ENCODE data around the gene TBC1D8. TPM values are rescaled to one million over a fixed set of nuclear protein-coding genes. Genes with fewer than 3 reads are reported as not detected.

TBC1D8 gene
- total RNA-seq, 1 donor from 2014 or later: 19.9 TPM

DNA sequence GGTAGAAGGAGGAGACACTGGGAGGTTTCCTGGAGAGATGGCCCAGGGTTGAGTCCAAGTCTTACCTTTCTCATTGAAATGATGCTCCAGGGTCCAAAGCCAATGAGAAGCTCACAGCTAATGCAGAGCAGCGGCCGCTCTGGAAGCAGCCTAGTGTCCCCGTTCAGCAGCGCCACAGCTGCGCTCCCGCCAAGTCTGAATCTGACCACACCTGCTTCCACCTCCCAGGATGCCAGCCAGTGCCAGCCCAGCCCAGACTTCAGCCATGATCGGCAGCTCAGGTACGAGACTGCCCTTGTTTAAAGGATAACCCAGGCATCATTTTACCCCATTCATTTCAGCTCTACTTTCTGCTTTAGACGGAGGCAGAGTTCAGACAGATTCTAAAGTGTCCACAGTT lies 161.0 kb downstream of the TBC1D8 start:
- TF ChIP-seq, protein P1, sequence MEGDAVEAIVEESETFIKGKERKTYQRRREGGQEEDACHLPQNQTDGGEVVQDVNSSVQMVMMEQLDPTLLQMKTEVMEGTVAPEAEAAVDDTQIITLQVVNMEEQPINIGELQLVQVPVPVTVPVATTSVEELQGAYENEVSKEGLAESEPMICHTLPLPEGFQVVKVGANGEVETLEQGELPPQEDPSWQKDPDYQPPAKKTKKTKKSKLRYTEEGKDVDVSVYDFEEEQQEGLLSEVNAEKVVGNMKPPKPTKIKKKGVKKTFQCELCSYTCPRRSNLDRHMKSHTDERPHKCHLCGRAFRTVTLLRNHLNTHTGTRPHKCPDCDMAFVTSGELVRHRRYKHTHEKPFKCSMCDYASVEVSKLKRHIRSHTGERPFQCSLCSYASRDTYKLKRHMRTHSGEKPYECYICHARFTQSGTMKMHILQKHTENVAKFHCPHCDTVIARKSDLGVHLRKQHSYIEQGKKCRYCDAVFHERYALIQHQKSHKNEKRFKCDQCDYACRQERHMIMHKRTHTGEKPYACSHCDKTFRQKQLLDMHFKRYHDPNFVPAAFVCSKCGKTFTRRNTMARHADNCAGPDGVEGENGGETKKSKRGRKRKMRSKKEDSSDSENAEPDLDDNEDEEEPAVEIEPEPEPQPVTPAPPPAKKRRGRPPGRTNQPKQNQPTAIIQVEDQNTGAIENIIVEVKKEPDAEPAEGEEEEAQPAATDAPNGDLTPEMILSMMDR (IDR thresholded peaks at IDR 0.05): no peak
- DNase-seq (no peak), ATAC-seq (no peak)
- Histone ChIP-seq H3K36me3 (peaks cover 4% of the 10 kb centered on the region), H3K4me3 (no peak overlapping the region), H3K4me1 (no peaks in the 10 kb centered on the region), H3K27ac (no peak overlapping the region), H3K27me3 (no peaks in the 10 kb centered on the region), H3K9me3 (no peaks in the 10 kb centered on the region)
- intact Hi-C loops (cut with DNase I): no loop called here

DNA sequence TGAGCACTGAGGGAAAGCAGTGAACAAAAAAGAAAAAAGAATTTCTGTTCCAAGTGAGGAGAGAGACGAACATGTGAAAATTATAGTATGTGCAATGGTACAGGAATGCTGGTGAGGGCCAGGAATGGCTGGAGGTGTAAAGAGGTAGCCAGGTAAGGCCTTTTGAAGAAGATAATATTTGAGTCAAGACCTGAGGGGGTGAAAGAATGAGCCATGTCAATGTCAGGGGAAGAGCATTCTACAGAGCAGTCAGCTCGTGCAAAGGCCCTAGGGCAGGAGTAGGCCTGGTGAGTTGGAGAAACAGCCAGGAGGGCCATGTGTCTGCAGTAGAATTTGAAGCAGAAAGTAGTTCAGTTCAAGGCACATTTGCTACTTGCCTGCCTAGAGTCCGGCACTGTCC lies 161.5 kb downstream of the TBC1D8 start:
- Histone ChIP-seq H3K27me3 (no peaks in the 10 kb centered on the region), H3K4me1 (no peaks in the 10 kb centered on the region), H3K36me3 (peaks cover 4% of the 10 kb centered on the region), H3K27ac (no peak overlapping the region), H3K4me3 (no peak overlapping the region), H3K9me3 (no peaks in the 10 kb centered on the region)
- ATAC-seq (no peak), DNase-seq (no peak)
- TF ChIP-seq, protein P1 (IDR thresholded peaks at IDR 0.05): no peak
- intact Hi-C loops (cut with DNase I): loop anchor here (5.0 kb wide), 1 partner anchor 377 kb away; no protein-coding TSS in a partner anchor

DNA sequence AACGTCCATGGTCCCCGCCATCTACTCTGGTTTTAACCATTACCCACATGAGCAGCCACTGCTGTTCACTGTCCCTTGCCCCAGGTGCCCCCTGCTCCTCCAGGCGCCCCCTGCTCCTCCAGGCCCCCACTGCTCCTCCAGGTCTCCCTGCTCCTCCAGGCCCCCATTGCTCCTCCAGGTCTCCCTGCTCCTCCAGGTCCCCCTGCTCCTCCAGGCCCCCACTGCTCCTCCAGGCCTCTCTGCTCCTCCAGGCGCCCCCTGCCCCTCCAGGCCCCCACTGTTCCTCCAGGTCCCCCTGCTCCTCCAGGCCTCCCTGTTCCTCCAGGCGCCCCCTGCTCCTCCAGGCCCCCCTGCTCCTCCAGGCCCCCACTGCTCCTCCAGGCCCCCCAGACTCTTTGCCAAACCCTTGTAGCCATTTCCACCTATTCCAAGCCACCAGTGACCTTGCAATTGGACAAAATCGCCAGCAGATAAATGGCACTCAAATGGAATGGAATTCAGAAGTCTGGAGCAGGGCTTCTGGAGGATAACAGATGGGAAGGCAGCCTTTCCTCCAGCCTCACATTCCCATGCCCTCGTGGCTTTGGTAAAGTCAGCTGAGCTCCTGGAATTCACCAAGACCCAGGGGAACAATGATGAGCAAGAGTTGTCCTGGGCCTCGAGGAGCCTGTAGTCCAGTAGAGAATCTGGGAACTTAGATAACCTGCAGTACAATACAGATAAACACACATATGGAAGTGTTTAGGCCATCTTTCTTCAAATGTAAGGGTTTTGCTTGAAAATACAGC lies 162.4 kb downstream of the TBC1D8 start:
- H3K27me3 ChIP-seq: no peaks in the 10 kb centered on the region
- no peak for ATAC-seq
- peaks cover 4% of the 10 kb centered on the region for H3K36me3 ChIP-seq
- H3K4me3 ChIP-seq: no peak overlapping the region
- intact Hi-C loops (cut with DNase I): loop anchor here (5.0 kb wide), 1 partner anchor 377 kb away; no protein-coding TSS in a partner anchor
- no peak for DNase-seq
- TF ChIP-seq, protein P1 (IDR thresholded peaks at IDR 0.05): no peak
- no peaks in the 10 kb centered on the region for H3K4me1 ChIP-seq
- no peaks in the 10 kb centered on the region for H3K9me3 ChIP-seq
- no peak overlapping the region for H3K27ac ChIP-seq

DNA sequence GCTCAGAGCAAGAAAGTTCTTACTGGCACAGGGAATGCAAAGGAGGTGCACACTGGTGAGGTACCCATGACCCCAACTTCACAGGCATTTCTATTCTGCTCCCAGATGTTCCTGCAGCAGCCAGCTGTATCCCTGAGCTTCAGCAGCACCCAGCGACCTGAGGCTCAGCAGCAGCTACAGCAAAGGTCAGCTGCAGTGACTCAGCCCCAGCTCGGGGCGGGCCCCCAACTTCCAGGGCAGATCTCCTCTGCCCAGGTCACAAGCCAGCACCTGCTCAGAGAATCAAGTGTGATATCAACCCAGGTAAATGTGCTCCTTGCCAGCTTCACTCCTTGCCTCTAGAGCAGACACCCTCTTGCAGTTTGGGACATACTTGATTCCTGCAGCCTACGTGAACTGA lies 163.2 kb downstream of the TBC1D8 start:
- no peak for DNase-seq
- no peaks in the 10 kb centered on the region for H3K36me3 ChIP-seq
- no peaks in the 10 kb centered on the region for H3K27me3 ChIP-seq
- no peak overlapping the region for H3K27ac ChIP-seq
- TF ChIP-seq, protein P1 (IDR thresholded peaks at IDR 0.05): no peak
- no peak overlapping the region for H3K4me3 ChIP-seq
- intact Hi-C loops (cut with DNase I): loop anchor here (5.0 kb wide), 1 partner anchor 376 kb away; no protein-coding TSS in a partner anchor
- H3K4me1 ChIP-seq: no peaks in the 10 kb centered on the region
- ATAC-seq: no peak
- H3K9me3 ChIP-seq: no peaks in the 10 kb centered on the region

DNA sequence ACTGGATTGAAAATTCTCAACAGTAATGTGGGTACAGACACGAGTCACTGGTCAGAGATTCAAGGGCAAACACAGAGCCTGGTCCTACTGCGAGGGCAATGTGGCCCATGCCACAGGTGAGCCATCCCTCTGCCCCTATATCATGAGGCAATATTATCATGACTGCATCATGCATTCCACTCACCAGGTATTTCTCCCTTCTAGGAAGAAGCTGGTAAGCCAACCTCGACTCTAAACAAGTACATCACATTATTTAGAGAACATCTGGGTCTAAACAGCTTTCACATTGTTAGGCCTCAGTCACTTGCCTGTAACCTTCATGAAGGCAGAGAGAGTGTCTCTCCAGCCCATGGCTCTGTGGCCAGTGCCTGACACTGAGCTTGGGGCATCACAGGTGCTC lies 163.6 kb downstream of the TBC1D8 start:
- H3K4me1 ChIP-seq: no peaks in the 10 kb centered on the region
- no peaks in the 10 kb centered on the region for H3K36me3 ChIP-seq
- H3K9me3 ChIP-seq: no peaks in the 10 kb centered on the region
- TF ChIP-seq, protein P1 (IDR thresholded peaks at IDR 0.05): no peak
- no peak overlapping the region for H3K4me3 ChIP-seq
- H3K27me3 ChIP-seq: no peaks in the 10 kb centered on the region
- DNase-seq: no peak
- ATAC-seq: no peak
- intact Hi-C loops (cut with DNase I): loop anchor here (5.0 kb wide), 1 partner anchor 375 kb away; no protein-coding TSS in a partner anchor
- no peak overlapping the region for H3K27ac ChIP-seq
